K562 (cell line): Measurements from ENCODE around the gene NFYC. TPM values are rescaled to one million over a fixed set of nuclear protein-coding genes. Genes with fewer than 3 reads are reported as not detected.
A peak's percentile ranks its signal among the peaks of the same experiment; 100 is the strongest.

Source experiments
- FOXM1 ChIP-seq, 2 experiments: fragments of 450-650 bp in 1 of 2; sonication (generic) in 1 of 2; formaldehyde crosslinking in 1 of 2; IDR thresholded peaks; 2 replicates each; pipeline versions ENCODE4 v1.6.1 to v1.9.0; 2017 to 2022; ENCODE audit warnings: low read depth in 2 of 2, mild to moderate bottlenecking in 2 of 2, missing genetic modification reagents in 1 of 2, moderate library complexity in 1 of 2
- FOXO4 ChIP-seq: fragments of 450-650 bp; formaldehyde crosslinking; IDR thresholded peaks from 2 replicates; pipeline ENCODE4 v1.4.0; 2020; ENCODE audit warnings: mild to moderate bottlenecking, moderate library complexity
- MAZ ChIP-seq, 2 experiments: fragments of 450-650 bp in 1 of 2; sonication (generic) in 1 of 2; formaldehyde crosslinking; IDR thresholded peaks in 1 of 2; conservative IDR thresholded peaks in 1 of 2; 2 replicates each; pipeline versions ENCODE4 v1.4.0 to v1.5.0; 2020; ENCODE audit warnings: mild to moderate bottlenecking in 1 of 2, missing genetic modification reagents in 1 of 2
- MGA ChIP-seq: fragments of 450-650 bp; IDR thresholded peaks from 2 replicates; pipeline ENCODE4 v1.6.1; 2016; ENCODE audit warnings: mild to moderate bottlenecking, moderate library complexity
- MXD1 ChIP-seq: fragments of 250-450 bp; sonication (Bioruptor Pico); IDR thresholded peaks from 2 replicates; pipeline ENCODE4 v1.8.0; 2021; ENCODE audit warnings: borderline replicate concordance, mild to moderate bottlenecking, moderate library complexity; ENCODE audit not compliant: poor library complexity, severe bottlenecking
- NCOA2 ChIP-seq, 2 experiments: fragments of 450-650 bp; IDR thresholded peaks; 2 replicates each; pipeline ENCODE4 v1.6.1; 2018; ENCODE audit warnings: mild to moderate bottlenecking in 2 of 2, moderate library complexity in 1 of 2; ENCODE audit not compliant: partially characterized antibody in 2 of 2
- NR1H2 ChIP-seq: sonication (generic); formaldehyde crosslinking; IDR thresholded peaks from 2 replicates; pipeline ENCODE4 v1.4.0; 2020; ENCODE audit warnings: mild to moderate bottlenecking, missing genetic modification reagents
- RBM34 ChIP-seq: fragments of 200-400 bp; formaldehyde crosslinking; IDR thresholded peaks from 2 replicates; pipeline ENCODE4 v1.6.1; 2018; ENCODE audit warnings: low read length, borderline replicate concordance; ENCODE audit not compliant: insufficient read depth
- SMAD4 ChIP-seq: fragments of 250-450 bp; sonication (Bioruptor Pico); conservative IDR thresholded peaks from 2 replicates; pipeline ENCODE4 v1.8.0; 2021; ENCODE audit warnings: inconsistent platforms, mild to moderate bottlenecking, moderate library complexity
- U2AF1 ChIP-seq: fragments of 200-400 bp; formaldehyde crosslinking; optimal IDR thresholded peaks from 2 replicates; pipeline ENCODE3; 2017; ENCODE audit warnings: mild to moderate bottlenecking, low read depth, low read length, moderate library complexity
- ZNF12 ChIP-seq: sonication (generic); formaldehyde crosslinking; IDR thresholded peaks from 2 replicates; pipeline ENCODE4 v1.4.0; 2020; ENCODE audit warnings: mild to moderate bottlenecking, missing genetic modification reagents
- ZNF282 ChIP-seq: sonication (generic); formaldehyde crosslinking; IDR thresholded peaks from 2 replicates; pipeline ENCODE4 v1.8.1; 2023; ENCODE audit warnings: missing genetic modification reagents
- polyA plus RNA-seq, 8 experiments: library from polyadenylated mRNA; depleted of rRNA in 4 of 8; stranded (reverse) in 5 of 8; unstranded in 3 of 8; fragments of >200 nt; fragmentation: Nextera tagmentation in 2 of 8; fragmentation: Illumina TruSeq in 1 of 8; extraction: Ambion mirVana in 2 of 8; extraction: Trizol in 1 of 8; gene quantifications; 2 replicates each; pipeline versions ENCODE4 v1.2.1 to v1.2.3, GENCODE V29; 2011 to 2014; ENCODE audit warnings: inconsistent platforms in 1 of 8, missing spikeins in 1 of 8
- total RNA-seq, 7 experiments: library from RNA; depleted of rRNA in 6 of 7; stranded (reverse); fragments of >200 nt in 6 of 7; fragmentation: Illumina TruSeq in 2 of 7; extraction: Trizol in 2 of 7; gene quantifications; 2 replicates each; pipeline versions ENCODE4 v1.2.1 to v1.2.3, GENCODE V29; 2011 to 2021; ENCODE audit warnings: low replicate concordance in 1 of 7

Gene NFYC
- total and polyA plus RNA-seq, 9 of the 15 experiments (the other 6 are each of a cell fraction or from before 2014, with no cell fraction given) = 4.8 to 59.8 (median 41.1) TPM

GRCh38 chr1:40783001-40783905 is 91.7 kb downstream of the NFYC start, which contains the start of gene KCNQ4 (continued):
- no peak for TF ChIP-seq U2AF1
- peak in 1 of 2 experiments; percentile 78; a peak in 2 of 4 replicates for TF ChIP-seq MAZ (CRISPR knock-in tag; conservative IDR thresholded peaks at IDR 0.05 in 1 of 2, IDR thresholded peaks at IDR 0.05 in 1 of 2)
- no peak for TF ChIP-seq NCOA2 (IDR thresholded peaks at IDR 0.05; ENCODE audit: partially characterized antibody in 2 of 2)
- no peak for TF ChIP-seq MXD1 (CRISPR knock-in tag)
- TF ChIP-seq ZNF282 (CRISPR knock-in tag) = peak; percentile 89
- TF ChIP-seq FOXO4 (CRISPR knock-in tag) = no peak
- no peak for TF ChIP-seq RBM34
- peak; percentile 31; the same call in 1 of the 2 replicates for TF ChIP-seq SMAD4 (CRISPR knock-in tag)
- TF ChIP-seq FOXM1 (IDR thresholded peaks at IDR 0.05; ENCODE audit: low read depth) = no peak
- 0 out of 2 replicates have a peak, but pooled peaks have one; percentile 57 for TF ChIP-seq FOXM1 (CRISPR knock-in tag; IDR thresholded peaks at IDR 0.05; ENCODE audit: low read depth)
- 0 out of 2 replicates have a peak, but pooled peaks have one; percentile 28 for TF ChIP-seq ZNF12 (CRISPR knock-in tag)
- peak; percentile 80 for TF ChIP-seq MGA
- TF ChIP-seq NR1H2 (CRISPR knock-in tag) = no peak
